Stimulated activated naive CD8-positive, alpha-beta T cell treated with anti-CD3 and anti-CD28 coated beads, Interleukin-15, Interleukin-2, amounts not matched to agents 100 ng/mL and 50 ng/mL, for 24 hours (primary cell): ENCODE results near the gene SEMA4D.

Experiments
- H3K27ac Mint-ChIP-seq: one replicate; pipeline ENCODE4 v1.8.0; 2021; ENCODE audit warnings: mild to moderate bottlenecking, mixed read lengths
- H3K27me3 Mint-ChIP-seq: one replicate; pipeline ENCODE4 v1.8.0; 2021; ENCODE audit warnings: mixed read lengths
- H3K36me3 Mint-ChIP-seq: one replicate; pipeline ENCODE4 v1.8.0; 2021; ENCODE audit warnings: low read depth, mixed read lengths
- H3K4me1 Mint-ChIP-seq: one replicate; pipeline ENCODE4 v1.8.0; 2021; ENCODE audit warnings: low read depth, mixed read lengths
- H3K4me3 Mint-ChIP-seq: one replicate; pipeline ENCODE4 v1.8.0; 2021; ENCODE audit warnings: mild to moderate bottlenecking, mixed read lengths
- H3K9me3 Mint-ChIP-seq: one replicate; pipeline ENCODE4 v1.8.0; 2021; ENCODE audit warnings: mixed read lengths

The SEMA4D gene

DNA sequence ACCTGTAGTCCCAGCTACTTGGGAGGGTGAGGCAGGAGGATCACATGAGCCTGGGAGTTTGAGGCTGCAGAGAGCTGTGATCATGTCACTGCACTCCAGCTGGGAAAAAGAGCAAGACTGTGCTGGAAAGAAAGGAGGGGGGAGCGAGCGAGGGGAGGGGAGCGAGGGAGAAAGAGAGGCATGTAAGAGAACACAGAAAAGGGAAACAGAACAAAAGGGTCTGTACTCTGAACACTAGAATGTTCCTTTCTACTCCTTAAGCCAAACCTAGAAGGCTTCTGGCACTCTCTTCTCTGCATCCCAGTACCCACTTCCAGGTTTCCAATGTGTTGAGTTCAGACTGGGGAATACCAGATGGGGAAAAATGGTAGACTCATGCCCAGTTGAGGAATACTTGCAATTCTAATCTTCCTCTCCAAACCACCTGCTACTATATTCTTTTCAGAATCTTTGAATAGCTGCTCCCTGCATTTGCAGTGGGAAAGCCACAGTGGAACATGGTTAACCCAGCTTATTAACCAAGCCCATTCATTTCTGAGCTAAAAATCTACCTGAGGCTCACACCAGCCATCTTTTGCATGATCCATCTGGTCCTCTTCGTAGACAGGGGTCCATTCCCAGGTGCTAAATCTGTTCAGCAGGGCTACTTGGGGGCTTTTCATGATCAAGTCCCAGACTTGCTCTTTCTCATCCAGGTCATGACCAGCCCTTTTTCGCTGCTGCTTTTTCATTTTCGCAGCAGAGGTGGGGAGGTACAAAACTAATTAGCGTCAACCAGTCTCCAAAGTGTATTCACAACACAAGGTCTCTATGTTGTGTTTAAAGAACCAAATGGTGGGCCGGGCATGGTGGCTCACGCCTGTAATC lies 34.9 kb downstream of the SEMA4D start:
- Mint-ChIP-seq H3K27me3 (no peaks in the 10 kb centered on the region), H3K4me3 (peak overlapping the region; percentile 62), H3K4me1 (peaks cover 99% of the 10 kb centered on the region), H3K36me3 (peaks cover 82% of the 10 kb centered on the region), H3K9me3 (no peaks in the 10 kb centered on the region), H3K27ac (peak overlapping the region; percentile 96)

- Mint-ChIP-seq H3K27ac (peak overlapping the region; percentile 96), H3K27me3 (no peaks in the 10 kb centered on the region), H3K9me3 (no peaks in the 10 kb centered on the region), H3K36me3 (peaks cover 81% of the 10 kb centered on the region), H3K4me1 (peaks cover 99% of the 10 kb centered on the region), H3K4me3 (peak overlapping the region; percentile 62)
Observed at GRCh38 chr9:89462199-89462598, 35.7 kb downstream of the SEMA4D start.

- Mint-ChIP-seq H3K4me1 (peaks cover 99% of the 10 kb centered on the region), H3K27ac (peak overlapping the region; percentile 95), H3K4me3 (peak overlapping the region; percentile 56), H3K27me3 (no peaks in the 10 kb centered on the region), H3K9me3 (no peaks in the 10 kb centered on the region), H3K36me3 (peaks cover 75% of the 10 kb centered on the region)
Observed at GRCh38 chr9:89461265-89461664, 36.6 kb downstream of the SEMA4D start.

- Mint-ChIP-seq H3K4me1 (peaks cover 99% of the 10 kb centered on the region), H3K27ac (peak overlapping the region; percentile 95), H3K27me3 (no peaks in the 10 kb centered on the region), H3K9me3 (no peaks in the 10 kb centered on the region), H3K36me3 (peaks cover 75% of the 10 kb centered on the region), H3K4me3 (peak overlapping the region; percentile 35)
Observed at GRCh38 chr9:89460551-89460950, 37.4 kb downstream of the SEMA4D start.

GRCh38 chr9:89458768-89459496 lies 39.0 kb downstream of the SEMA4D start:
- Mint-ChIP-seq H3K4me3 (peak overlapping the region; percentile 63), H3K27ac (peak overlapping the region; percentile 95), H3K4me1 (peaks cover 99% of the 10 kb centered on the region), H3K9me3 (no peaks in the 10 kb centered on the region), H3K27me3 (no peaks in the 10 kb centered on the region), H3K36me3 (peaks cover 68% of the 10 kb centered on the region)

DNA sequence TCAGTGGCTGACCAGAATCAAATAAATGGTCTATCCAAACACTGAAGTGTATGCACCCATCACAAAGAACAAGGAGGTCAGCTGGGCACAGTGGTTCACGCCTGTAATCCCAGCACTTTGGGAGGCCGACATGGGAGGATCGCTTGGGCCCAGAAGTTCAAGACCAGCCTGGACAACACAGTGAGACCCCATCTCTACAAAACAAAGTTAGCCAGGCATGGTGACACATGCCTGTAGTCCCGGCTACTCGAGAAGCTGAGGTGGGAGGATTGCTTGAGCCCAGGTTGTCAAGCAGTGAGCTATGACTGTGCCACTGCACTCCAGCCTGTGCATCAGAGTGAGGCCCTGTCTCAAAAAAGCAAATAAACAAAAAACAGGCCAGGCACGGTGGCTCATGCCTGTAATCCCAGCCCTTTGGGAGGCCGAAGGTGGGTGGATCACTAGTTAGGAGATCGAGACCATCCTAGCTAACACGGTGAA lies 40.5 kb downstream of the SEMA4D start:
- Mint-ChIP-seq H3K27me3 (no peaks in the 10 kb centered on the region), H3K36me3 (peaks cover 67% of the 10 kb centered on the region), H3K9me3 (no peaks in the 10 kb centered on the region), H3K27ac (peak overlapping the region; percentile 95), H3K4me3 (peak overlapping the region; percentile 66), H3K4me1 (peaks cover 97% of the 10 kb centered on the region)

DNA sequence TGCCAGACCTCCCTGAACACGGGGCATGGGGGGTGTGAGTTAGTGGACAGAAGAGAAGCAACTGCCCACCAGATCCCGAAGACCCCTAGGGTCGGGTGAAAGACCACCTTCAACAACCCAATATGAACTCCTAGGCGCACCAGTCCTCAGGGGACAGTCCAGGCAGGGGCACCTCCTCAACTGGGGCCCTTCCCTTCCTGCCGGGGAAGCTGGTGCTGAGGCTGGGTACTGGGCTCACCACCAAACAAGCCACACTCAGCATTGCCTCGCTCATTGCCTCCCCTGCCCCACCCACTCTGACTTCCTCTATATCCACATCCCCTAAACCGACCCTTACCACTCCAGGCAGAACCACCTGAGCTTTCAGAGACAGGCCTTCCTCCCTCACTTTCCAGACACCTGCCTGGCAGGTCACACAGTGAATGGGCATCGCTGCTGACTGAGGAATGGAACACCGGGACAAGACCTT lies 42.5 kb downstream of the SEMA4D start:
- peaks cover 67% of the 10 kb centered on the region for H3K36me3 Mint-ChIP-seq
- peaks cover 93% of the 10 kb centered on the region for H3K4me1 Mint-ChIP-seq
- H3K27me3 Mint-ChIP-seq = no peaks in the 10 kb centered on the region
- peak overlapping the region; percentile 95 for H3K27ac Mint-ChIP-seq
- H3K9me3 Mint-ChIP-seq = no peaks in the 10 kb centered on the region
- peak overlapping the region; percentile 66 for H3K4me3 Mint-ChIP-seq

- H3K9me3 Mint-ChIP-seq = no peaks in the 10 kb centered on the region
- peaks cover 93% of the 10 kb centered on the region for H3K4me1 Mint-ChIP-seq
- no peak overlapping the region for H3K4me3 Mint-ChIP-seq
- peaks cover 66% of the 10 kb centered on the region for H3K36me3 Mint-ChIP-seq
- peak overlapping the region; percentile 95 for H3K27ac Mint-ChIP-seq
- no peaks in the 10 kb centered on the region for H3K27me3 Mint-ChIP-seq
Observed at GRCh38 chr9:89454498-89455355, 43.2 kb downstream of the SEMA4D start.

- Mint-ChIP-seq H3K4me3 (no peak overlapping the region), H3K4me1 (peaks cover 93% of the 10 kb centered on the region), H3K9me3 (no peaks in the 10 kb centered on the region), H3K27me3 (no peaks in the 10 kb centered on the region), H3K27ac (peak overlapping the region; percentile 80), H3K36me3 (peaks cover 61% of the 10 kb centered on the region)
Observed at GRCh38 chr9:89453452-89453851, 44.5 kb downstream of the SEMA4D start.

DNA sequence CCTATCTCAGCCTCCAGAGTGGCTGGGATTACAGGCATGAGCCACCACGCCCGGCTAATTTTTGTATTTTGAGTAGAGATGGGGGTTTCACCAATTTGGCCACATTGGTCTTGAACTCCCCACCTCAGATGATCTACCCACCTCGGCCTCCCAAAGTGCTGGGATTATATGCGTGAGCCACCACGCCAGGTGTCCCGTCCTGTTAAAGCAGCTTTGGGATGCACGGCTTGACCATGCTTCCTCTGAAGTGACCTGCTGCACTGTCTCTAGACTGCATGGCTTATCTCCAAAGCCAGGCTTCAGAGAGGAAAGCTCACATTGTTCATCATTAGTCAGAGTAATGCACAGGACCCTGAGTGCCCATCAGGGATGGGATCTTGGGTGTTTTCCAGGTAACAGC lies 45.4 kb downstream of the SEMA4D start:
- no peaks in the 10 kb centered on the region for H3K27me3 Mint-ChIP-seq
- no peak overlapping the region for H3K4me3 Mint-ChIP-seq
- H3K27ac Mint-ChIP-seq = peak overlapping the region; percentile 80
- H3K9me3 Mint-ChIP-seq = no peaks in the 10 kb centered on the region
- peaks cover 93% of the 10 kb centered on the region for H3K4me1 Mint-ChIP-seq
- peaks cover 61% of the 10 kb centered on the region for H3K36me3 Mint-ChIP-seq

GRCh38 chr9:89450213-89450612 lies 47.7 kb downstream of the SEMA4D start:
- Mint-ChIP-seq H3K27ac (peak overlapping the region; percentile 93), H3K4me3 (no peak overlapping the region), H3K27me3 (no peaks in the 10 kb centered on the region), H3K36me3 (peaks cover 68% of the 10 kb centered on the region), H3K4me1 (peaks cover 93% of the 10 kb centered on the region), H3K9me3 (no peaks in the 10 kb centered on the region)

GRCh38 chr9:89449261-89449671 lies 48.6 kb downstream of the SEMA4D start:
- H3K27me3 Mint-ChIP-seq = no peaks in the 10 kb centered on the region
- H3K9me3 Mint-ChIP-seq = no peaks in the 10 kb centered on the region
- peaks cover 93% of the 10 kb centered on the region for H3K4me1 Mint-ChIP-seq
- peaks cover 72% of the 10 kb centered on the region for H3K36me3 Mint-ChIP-seq
- H3K4me3 Mint-ChIP-seq = peak overlapping the region; percentile 69
- peak overlapping the region; percentile 93 for H3K27ac Mint-ChIP-seq

GRCh38 chr9:89448821-89449220 lies 49.1 kb downstream of the SEMA4D start:
- Mint-ChIP-seq H3K27ac (peak overlapping the region; percentile 93), H3K27me3 (no peaks in the 10 kb centered on the region), H3K4me1 (peaks cover 93% of the 10 kb centered on the region), H3K36me3 (peaks cover 77% of the 10 kb centered on the region), H3K9me3 (no peaks in the 10 kb centered on the region), H3K4me3 (peak overlapping the region; percentile 55)

GRCh38 chr9:89448381-89448780 lies 49.5 kb downstream of the SEMA4D start:
- Mint-ChIP-seq H3K36me3 (peaks cover 75% of the 10 kb centered on the region), H3K27ac (peak overlapping the region; percentile 93), H3K4me1 (peaks cover 94% of the 10 kb centered on the region), H3K4me3 (peak overlapping the region; percentile 55), H3K9me3 (no peaks in the 10 kb centered on the region), H3K27me3 (no peaks in the 10 kb centered on the region)
